Mucosa of stomach (tissue), 1 donor: ENCODE measurements around the gene MBD3L4.

ENCODE experiments used
- H3K27me3 ChIP-seq: one replicate; pipeline ENCODE4 v1.7.0; 2013; ENCODE audit warnings: mild to moderate bottlenecking, low read length; ENCODE audit not compliant: control insufficient read depth, insufficient read depth
- H3K36me3 ChIP-seq: one replicate; pipeline ENCODE4 v1.7.0; 2013; ENCODE audit warnings: low read length; ENCODE audit not compliant: control insufficient read depth, insufficient read depth
- H3K4me1 ChIP-seq: one replicate; pipeline ENCODE4 v1.7.0; 2013; ENCODE audit warnings: mild to moderate bottlenecking, low read length; ENCODE audit not compliant: control insufficient read depth, insufficient read depth
- H3K4me3 ChIP-seq: one replicate; pipeline ENCODE4 v1.7.0; 2013; ENCODE audit warnings: low read length
- H3K9ac ChIP-seq: one replicate; pipeline ENCODE4 v1.7.0; 2013; ENCODE audit warnings: mild to moderate bottlenecking, low read length, moderate library complexity
- H3K9me3 ChIP-seq: one replicate; pipeline ENCODE4 v1.7.0; 2013; ENCODE audit warnings: mild to moderate bottlenecking, low read length, moderate library complexity; ENCODE audit not compliant: control insufficient read depth
- donor health status: Pancreatic carcinoma.

Gene MBD3L4

DNA sequence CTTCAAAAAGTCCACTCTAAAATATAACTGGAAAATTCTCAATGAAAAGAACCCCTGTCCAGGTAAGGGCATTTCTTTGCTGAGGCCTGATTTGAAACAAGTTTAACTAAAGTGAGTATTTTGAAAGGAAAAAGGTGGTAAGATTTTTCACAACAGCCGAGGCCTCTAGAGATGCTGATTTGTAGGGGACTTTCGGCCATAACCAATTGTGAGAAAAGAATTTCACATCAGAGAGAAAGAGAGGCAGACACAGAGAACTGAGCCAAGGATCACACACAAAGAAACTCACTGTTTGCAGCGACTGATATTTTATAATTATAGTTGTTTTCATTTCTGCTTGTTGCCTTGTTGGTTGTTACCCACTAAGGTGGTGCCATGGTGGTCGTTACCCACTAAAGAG, 43.2 kb downstream of the MBD3L4 start:
- Histone ChIP-seq H3K4me1 (no peaks in the 10 kb centered on the region), H3K4me3 (no peak overlapping the region), H3K36me3 (no peaks in the 10 kb centered on the region), H3K9ac (no peak overlapping the region), H3K27me3 (no peaks in the 10 kb centered on the region), H3K9me3 (no peaks in the 10 kb centered on the region)

DNA sequence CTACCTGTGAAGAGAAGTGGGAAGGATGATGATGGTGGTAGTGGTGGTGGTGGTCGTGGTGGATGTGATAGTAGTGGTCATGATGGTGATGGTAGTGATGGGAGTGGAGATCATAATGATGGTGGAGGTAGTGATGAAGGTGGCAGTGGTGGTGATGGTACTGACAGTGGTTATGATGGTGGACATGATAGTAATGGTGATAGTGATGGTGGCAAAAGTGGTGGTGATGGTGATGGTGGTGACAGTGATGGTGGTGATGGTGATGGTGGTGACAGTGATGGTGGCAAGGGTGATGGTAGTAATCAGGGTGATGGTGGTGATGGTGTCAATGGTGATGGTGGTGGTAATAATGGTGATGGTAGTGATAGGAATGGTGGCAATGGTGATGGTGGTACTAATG, 44.9 kb downstream of the MBD3L4 start:
- H3K9me3 ChIP-seq, result no peaks in the 10 kb centered on the region
- H3K4me1 ChIP-seq, result no peaks in the 10 kb centered on the region
- no peaks in the 10 kb centered on the region for H3K36me3 ChIP-seq
- H3K27me3 ChIP-seq, result no peaks in the 10 kb centered on the region
- no peak overlapping the region for H3K4me3 ChIP-seq
- no peak overlapping the region for H3K9ac ChIP-seq

GRCh38 chr19:6988257-6988656, 51.7 kb downstream of the MBD3L4 start:
- Histone ChIP-seq H3K9ac (no peak overlapping the region), H3K4me1 (no peaks in the 10 kb centered on the region), H3K27me3 (no peaks in the 10 kb centered on the region), H3K9me3 (peaks cover 6% of the 10 kb centered on the region), H3K36me3 (no peaks in the 10 kb centered on the region), H3K4me3 (no peak overlapping the region)

DNA sequence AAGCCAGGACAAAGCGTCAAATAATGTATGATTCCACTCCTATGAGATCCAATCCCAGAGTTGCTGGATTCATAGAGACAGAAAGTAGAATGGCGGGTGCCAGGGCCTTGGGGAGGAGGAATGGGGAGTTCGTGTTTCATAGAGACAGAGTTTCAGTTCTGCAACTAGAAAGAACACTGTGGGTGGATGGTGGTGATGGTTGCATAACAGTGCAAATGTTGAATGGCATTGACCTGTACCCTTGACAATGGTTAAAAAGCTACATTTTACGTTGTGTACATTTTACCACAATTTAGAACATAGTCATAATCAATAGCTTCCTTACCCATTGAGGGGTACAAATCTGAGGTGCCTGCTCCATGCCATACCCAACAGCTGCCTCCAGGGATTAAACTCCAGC, 52.1 kb downstream of the MBD3L4 start:
- H3K9ac ChIP-seq, result no peak overlapping the region
- no peaks in the 10 kb centered on the region for H3K4me1 ChIP-seq
- no peak overlapping the region for H3K4me3 ChIP-seq
- H3K27me3 ChIP-seq, result no peaks in the 10 kb centered on the region
- H3K9me3 ChIP-seq, result peaks cover 6% of the 10 kb centered on the region
- H3K36me3 ChIP-seq, result no peaks in the 10 kb centered on the region
